GM18507 (cell line): ENCODE measurements around the gene RANBP3.

Experiments
- DNase-seq: peaks from one replicate; pipeline ENCODE4 v3.0.0; 2011; ENCODE audit warnings: low read depth; ENCODE audit not compliant: insufficient read length; ENCODE audit errors: extremely low spot score
- FAIRE-seq: peaks from 2 replicates; lab custom pipeline; 2011; peaks lifted over from hg19 to GRCh38; lab: Jason Lieb, UNC

RANBP3 gene

DNA sequence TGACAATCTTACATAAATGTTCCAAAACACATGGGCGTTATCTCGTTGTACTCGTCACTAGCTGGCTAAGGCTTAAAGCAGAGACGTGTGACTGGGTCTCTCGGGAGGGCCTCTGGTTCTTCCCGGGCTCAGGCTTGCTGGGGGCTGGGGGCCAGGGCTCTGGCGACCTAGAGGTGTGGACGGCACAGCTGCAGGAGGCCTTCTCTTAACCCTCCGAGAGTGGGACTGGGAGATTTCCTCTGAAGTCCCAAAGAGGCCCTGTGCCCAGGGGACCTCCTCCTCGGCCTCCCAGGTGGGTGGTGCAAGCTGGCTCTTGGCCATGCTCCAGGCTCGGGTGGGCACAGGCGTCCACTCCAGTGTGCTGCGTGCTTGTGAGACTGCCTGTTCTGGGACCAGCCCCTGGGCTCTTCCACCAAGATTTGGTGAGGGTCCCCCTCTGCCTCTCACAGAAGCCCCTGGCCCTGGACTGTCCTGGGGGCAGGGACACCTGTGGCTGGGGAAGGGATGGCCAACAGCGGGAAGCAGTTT is 61.7 kb downstream of the RANBP3 start:
- no peak for DNase-seq
- no peak for FAIRE-seq

DNA sequence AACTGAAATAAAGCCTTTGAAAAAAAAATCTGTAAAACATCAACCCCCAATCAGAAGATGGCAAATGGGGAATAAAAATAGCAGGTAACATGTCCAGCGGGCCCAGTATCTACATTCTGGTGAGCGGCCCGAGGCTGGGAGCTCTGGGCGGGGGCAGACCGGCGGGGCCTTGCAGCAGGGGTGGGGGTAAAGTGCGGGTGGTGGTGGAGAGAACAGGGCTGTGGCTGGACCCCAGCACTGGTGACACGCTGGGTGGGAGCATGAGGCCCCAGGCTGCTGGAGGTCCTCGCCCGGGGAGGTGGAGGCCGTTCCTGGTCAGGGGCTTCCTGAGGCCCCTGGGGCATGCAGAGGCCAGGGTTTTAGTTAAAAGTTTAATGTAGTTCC is 62.2 kb downstream of the RANBP3 start:
- no peak for FAIRE-seq
- no peak for DNase-seq

DNA sequence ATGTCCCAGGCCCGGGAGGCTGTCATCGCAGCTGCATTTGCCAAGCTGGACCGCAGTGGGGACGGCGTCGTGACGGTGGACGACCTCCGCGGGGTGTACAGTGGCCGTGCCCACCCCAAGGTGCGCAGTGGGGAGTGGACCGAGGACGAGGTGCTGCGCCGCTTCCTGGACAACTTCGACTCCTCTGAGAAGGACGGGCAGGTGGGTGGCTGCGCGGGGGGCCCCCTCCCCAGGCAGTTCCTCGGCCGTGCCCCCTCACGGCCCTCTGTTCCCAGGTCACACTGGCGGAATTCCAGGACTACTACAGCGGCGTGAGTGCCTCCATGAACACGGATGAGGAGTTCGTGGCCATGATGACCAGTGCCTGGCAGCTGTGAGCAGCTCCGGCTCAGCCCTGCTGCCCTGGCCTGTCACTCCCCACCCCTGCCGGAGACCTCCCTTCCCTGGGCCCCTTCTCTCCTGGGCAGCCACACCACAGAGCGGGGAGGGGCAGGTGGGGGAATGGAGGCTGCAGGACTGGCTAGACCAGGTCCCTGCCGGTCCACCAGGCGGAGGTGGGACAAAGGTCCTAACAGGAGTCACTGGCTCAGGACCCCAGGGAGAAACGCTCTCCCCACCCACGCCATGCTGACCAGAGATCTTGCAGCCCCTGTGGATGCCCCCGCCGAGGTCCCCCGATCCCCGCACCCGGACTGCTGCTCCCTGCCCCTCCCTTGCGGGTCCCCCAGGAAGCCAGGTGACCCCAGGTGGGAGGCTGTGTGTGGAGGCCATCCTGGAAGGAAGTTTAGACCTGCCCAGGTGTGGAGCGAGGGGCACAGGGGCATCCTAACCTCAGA is 62.8 kb downstream of the RANBP3 start:
- no peak for FAIRE-seq
- DNase-seq = no peak

DNA sequence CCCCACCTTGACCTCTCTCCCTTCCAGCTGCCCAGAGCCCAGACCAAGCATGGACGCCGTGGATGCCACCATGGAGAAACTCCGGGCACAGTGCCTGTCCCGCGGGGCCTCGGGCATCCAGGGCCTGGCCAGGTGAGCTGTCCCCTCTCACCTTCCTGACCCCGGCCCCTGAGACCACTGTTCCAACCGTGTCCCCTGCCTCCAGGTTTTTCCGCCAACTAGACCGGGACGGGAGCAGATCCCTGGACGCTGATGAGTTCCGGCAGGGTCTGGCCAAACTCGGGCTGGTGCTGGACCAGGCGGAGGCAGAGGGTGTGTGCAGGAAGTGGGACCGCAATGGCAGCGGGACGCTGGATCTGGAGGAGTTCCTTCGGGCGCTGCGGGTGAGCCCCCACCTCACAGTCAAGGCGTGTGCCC is 63.6 kb downstream of the RANBP3 start:
- DNase-seq = no peak
- FAIRE-seq = no peak

DNA sequence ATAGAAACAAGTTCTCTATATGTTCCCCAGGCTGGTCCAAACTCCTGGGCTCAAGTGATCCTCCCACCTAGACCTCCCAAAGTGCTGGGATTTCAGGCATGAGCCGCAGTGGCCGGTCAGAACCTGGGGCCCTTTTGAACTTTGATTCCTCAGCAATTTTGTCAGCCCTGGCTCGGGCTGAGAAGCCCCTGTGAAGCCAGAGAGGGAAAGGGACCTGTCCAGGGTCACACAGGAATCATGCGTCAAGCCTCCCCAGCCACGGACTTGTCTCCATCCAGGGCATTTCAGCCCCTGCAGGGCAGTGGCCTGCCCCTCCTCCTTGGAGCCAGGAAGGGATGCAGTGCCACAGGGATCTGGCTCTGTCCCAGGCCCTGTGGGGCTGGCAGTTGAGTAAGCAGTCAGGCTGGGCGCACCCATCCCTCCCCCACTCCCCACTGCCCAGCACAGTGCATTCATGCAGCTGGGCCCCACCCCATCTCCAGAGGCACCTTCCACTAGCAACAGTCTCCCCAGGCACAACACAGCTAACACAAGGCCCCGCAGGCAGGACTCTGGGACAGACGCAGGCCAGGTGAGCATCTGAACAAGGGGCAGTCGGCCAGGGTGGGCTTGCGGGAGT is 64.1 kb downstream of the RANBP3 start, which contains the start of gene CAPS:
Gene CAPS, plus strand, starts transcription at position 516 of the 619 bp plus-strand sequence. CDS start 153 bp downstream, outside the sequence.
- FAIRE-seq (no peak), DNase-seq (no peak)

DNA sequence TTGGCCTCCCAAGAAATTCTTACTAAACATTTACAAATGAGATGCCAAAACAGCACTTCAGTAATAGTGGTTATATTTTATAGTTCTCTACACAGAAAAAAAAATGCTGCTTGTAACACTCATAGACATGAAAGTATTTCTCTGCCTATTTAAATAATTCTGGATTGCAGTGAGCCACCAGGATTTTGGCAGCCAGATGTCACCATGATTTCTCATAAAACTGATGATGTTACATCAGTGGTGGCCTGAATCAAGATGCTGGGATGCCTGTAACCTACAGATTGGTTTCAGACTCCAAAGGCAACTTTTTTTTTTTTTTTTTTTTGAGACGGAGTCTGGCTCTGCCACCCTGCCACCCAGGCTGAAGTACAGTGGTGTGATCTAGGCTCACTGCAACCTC is 66.6 kb downstream of the RANBP3 start:
- no peak for DNase-seq
- no peak for FAIRE-seq

DNA sequence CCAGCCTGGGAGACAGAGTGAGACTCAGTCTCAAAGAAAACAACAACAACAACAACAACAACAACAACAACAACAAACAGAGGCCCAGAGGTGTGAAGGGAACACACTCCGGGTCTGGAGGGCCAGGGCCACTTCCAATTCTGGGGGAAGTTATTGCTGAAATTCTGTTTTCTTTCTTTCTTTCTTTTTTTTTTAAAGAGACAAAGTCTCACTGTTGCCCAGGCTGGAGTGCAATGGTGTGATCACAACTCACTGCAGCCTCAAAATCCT is 67.4 kb downstream of the RANBP3 start:
- FAIRE-seq (no peak), DNase-seq (no peak)

DNA sequence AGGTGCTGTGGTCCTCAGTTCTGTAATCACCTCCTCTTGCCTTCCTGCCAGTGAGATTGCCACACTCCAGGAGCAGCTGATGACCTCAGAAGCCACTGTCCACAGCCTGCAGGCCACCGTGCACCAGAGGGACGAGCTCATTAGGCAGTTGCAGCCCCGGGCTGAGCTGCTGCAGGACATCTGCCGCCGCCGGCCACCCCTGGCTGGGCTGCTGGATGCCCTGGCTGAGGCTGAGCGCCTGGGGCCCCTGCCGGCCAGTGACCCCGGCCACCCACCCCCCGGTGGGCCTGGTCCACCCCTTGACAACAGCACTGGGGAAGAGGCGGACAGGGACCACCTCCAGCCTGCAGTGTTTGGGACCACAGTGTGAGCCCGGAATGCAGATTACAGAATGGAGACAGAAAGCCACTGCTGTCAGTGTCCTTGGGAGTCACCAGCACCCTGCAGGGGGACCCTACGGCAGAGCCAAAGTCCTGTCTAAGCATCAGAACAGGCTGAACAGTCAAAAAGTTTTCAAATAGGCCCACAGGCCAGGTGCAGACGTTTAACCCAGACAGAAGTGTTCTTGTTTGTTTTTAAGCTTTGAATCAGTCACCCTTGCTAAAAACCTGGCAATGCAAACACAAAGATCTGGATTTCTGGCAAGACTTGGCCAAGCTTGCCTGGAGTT is 69.0 kb downstream of the RANBP3 start:
- DNase-seq = no peak
- no peak for FAIRE-seq

DNA sequence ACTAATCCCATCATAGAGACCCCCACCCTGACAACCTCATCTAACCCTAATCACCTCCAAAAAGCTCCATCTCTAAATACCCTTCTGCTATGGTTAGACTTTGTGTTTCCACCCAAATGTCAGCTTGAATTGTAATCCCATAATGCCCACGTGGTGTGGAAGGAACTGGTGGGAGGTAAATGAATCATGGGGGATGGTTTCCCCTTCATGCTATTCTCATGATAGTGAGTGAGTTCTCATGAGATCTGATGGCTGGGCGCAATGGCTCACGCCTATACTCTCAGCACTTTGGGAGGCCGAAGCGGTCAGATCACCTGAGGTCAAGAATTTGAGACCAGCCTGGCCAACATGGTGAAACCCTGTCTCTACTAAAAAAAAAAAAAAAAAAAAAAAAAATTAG is 70.7 kb downstream of the RANBP3 start:
- FAIRE-seq (no peak), DNase-seq (no peak)

DNA sequence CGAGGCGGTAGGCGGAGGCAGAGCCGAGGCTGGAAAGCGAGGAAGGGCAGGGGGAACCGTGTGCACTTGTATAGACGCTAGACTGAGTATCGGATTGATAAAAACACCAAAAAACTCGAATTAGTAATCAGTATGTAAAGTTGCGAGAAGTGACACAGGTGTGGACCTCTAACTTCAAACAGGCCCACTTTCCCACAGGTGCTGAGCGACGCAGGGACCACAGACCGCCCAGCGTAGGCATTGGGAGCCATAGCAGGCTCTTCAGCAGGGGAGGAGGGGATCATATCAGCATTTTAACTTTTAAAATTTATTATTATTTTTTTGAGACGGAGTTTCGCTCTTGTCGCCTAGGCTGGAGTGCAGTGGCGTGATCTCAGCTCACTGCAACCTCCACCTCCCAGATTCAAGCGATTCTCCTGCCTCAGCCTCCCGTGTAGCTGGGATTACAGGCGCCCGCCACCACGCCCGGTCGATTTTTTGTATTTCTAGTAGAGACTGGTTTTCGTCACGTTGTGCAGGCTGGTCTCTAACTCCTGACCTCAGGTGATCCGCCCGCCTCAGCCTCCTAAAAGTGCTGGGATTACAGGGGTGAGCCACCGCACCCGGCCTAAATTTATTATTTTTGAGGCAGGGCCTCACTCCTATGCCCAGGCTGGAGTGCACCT is 72.7 kb downstream of the RANBP3 start:
- FAIRE-seq (no peak), DNase-seq (no peak)

DNA sequence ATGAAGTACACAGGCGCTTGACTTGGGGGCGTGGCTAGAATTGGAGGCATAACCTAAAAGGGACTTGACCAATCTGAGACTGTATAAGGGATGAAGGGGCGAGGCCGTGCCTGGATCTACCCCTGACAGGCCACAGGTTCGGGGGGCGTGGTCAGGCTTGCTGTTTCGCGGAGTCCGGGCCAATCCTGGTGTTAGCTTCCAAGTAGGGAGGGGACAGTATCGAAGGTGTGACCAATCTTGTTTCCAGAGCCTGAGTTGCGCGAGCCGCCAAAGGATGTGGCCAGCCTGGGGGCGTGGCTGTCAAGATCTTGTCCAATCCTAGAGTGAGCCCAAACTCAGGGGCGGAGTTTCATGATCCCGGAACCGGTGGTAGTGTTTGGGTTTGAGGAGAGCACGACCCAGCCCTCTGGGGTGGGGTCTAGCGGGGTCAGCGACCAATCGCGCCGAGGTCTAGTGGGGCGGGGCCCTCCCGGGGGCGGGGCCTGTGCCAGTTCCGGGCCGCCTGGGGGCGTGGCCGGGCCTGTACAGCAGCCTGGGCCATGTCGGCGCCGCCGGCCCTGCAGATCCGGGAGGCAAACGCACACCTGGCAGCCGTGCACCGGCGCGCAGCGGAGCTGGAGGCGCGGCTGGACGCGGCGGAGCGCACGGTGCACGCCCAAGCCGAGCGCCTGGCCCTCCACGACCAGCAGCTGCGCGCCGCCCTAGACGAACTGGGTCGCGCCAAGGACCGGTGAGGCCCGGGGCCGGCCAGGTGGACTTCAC is 73.4 kb downstream of the RANBP3 start, which contains the start of gene VMAC:
Gene VMAC, plus strand, starts transcription at position 521 of the 762 bp plus-strand sequence. Its CDS starts 19 bp downstream, at position 540.
- FAIRE-seq = peak; percentile 100

DNA sequence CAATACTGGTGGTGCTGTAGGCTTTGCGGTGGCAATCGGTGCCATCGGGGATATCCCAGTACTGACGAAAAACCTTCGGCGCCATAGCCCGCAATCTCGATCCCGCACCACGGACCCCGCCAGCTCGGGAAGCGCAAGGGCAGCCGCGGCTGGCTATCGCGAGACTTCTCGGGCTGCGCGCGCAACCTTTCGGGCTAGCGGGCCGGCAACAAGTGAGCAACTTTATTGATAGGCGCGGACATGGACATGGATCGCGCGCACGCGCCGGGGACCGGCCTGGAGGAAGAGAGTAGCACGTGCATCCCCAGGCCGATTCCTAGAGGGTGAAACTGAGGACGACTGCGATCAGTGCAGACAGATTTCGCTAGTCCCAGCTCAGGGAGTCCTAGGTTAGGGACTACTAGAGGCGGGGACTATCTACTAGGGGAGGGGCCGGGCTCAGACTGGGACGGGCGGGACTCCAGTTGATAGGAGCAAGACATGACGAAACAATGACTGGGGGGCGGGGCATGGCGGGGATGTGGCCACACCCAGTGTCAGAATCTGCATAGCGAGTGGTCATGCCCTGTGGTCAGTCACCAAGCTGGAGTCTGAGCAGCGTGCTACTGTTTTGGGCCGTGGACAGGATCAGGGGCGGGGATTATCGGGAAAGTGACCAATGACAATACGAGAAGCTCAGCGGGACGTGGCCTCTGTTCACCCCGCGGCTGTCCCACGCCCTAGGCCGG is 74.2 kb downstream of the RANBP3 start, which contains the start of gene NDUFA11:
Gene NDUFA11, minus strand, starts transcription at position 167 of the 728 bp plus-strand sequence. Its CDS starts 82 bp downstream, at position 85.
- FAIRE-seq (no peak), DNase-seq (peak; percentile 90)

More for the DNA sequence above, 73.4 kb downstream of the RANBP3 start, which contains the start of gene VMAC:
- DNase-seq = peak; percentile 95

DNA sequence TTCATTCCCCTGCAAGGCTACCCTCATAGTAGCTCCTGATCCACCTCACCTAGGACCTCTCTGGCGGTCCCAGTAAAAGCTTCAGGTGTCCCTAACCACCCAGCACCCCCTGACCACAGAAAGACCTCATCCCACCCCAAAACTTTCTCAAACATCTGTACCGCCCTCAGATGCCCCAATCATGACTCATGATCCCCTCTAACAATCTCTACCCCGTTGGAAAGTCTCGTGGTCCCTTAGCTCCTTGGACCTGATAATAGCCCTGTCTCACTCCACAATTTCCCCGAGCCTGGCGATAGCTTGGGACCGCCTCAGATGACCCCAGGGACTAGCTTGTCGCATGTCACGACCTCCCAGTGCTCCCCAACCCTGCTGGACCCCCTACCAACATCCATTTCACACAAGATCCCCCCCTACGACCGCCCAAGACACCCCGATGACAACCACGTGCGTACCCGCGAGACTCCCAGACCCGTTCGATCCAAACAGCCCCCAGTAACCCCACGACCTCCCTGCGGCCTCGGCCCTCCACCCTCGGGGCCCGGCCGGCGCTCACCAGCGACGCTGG is 74.8 kb downstream of the RANBP3 start:
- DNase-seq (no peak), FAIRE-seq (no peak)

DNA sequence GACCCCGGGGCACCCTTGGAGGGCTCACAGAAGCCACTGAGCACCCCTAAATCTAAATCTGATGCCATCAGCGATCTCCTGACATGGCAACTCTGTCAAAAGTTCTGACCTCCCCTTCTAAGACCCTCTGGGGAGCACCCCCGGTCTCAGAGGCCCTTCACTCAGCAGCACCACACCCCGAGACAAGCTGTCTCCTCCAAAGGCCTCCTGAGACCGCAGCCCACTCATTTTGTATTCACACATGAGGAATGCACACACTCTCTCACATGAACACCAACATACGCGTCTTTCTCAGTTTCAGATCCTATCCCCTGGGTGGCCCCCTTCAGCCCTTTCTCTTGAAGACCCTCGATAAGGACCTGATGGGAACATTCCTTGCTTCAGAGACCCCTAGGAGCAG is 77.0 kb downstream of the RANBP3 start:
- no peak for DNase-seq
- no peak for FAIRE-seq

DNA sequence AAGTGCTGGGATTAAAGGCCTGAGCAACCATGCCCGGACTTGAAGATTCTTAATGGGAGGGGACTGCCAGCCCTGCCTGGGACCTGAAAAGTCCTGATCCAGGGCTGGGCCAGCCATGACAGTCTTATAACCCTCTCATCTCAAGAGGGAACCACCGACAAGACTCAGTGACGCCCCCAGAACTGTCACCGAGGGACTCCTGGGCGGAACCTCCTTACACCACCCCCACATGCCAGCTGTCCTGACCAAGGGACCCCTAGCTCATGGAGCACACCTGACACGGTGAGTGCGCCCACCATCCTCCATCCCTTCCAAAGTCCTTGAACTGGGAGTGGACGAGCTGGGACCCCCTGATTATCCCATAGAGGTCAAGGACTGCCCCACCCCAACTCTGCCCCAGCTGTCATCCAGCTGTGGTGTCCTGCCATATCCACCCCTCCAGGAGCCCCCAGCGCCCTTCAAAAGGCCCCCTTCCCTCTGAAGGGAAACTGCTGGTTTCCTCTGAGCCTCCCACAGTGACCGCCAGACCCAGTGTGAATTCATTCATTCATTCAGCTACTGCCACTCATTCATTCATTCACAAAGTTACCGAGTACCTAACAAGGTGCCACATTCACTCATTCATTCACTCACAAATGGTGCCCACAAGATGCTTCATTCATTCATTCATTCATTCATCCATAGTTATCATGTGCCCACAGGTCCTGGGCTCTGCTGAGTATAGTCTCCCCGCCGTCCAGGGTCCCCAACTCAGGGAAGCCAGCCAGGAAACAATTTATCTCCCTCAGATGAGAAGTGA is 78.0 kb downstream of the RANBP3 start:
- FAIRE-seq = no peak
- no peak for DNase-seq

DNA sequence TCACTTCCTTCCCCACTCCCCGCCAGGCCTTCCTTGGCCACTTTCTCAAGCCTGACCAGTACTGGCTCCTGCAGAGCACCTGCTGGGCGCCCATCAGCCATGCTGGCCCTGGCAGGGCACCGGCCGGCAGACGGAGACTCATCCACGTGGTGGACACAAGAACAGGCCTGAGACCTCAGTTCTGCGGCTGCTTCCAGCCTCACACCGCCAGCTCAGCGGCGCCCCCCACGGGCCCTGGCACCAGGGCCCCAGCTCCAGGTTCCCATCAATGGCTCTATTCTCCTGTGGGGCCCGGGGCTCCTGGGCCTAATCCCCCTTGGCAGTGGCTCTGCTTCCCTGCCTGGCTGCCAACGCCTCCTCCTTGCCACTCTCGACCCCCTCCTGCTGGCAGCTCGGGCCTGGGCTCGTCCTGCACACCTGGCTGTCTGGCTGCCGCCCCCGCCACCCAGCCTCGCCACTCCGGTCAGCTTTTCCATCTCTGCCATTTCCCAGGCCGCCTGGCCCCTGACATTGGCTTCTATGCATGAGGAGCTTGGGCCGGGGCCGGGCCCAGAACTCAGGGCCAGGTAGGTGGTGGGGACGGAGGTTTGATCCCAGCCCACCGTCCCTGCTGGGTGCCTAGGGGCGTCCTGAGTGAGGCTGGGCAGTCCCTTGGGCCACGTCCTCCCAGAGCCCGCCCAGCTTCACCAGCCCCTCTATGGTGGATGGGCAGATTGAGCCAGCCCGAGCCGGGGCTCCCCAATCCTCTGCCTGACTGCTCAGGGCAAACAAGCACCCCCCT is 80.6 kb downstream of the RANBP3 start:
- DNase-seq (no peak), FAIRE-seq (no peak)
